HFFc6 (cell line): ENCODE measurements around the gene ACVR1B. TPM values are rescaled to one million over a fixed set of nuclear protein-coding genes. Genes with fewer than 3 reads are reported as not detected.
A peak's percentile ranks its signal among the peaks of the same experiment; 100 is the strongest.
"Not testable (repeated sequence)": the region's sequence is repeated elsewhere in the genome, so short reads cannot be mapped to it uniquely, and the experiment has no call there.

Experiments used
- DNase-seq: peaks from one replicate; pipeline ENCODE4 v3.0.0-alpha.2; 2018
- H3K27ac Mint-ChIP-seq: 2 replicates; pipeline ENCODE4 v1.8.0; 2020; ENCODE audit warnings: mild to moderate bottlenecking, mixed read lengths
- H3K27me3 Mint-ChIP-seq: 2 replicates; pipeline ENCODE4 v1.8.0; 2021; ENCODE audit warnings: mild to moderate bottlenecking, moderate library complexity, mixed read lengths; ENCODE audit not compliant: insufficient read depth
- H3K36me3 Mint-ChIP-seq: 2 replicates; pipeline ENCODE4 v1.8.0; 2021; ENCODE audit warnings: low read depth, mixed read lengths
- H3K4me1 Mint-ChIP-seq: 2 replicates; pipeline ENCODE4 v1.8.0; 2020; ENCODE audit warnings: low read depth, mixed read lengths
- H3K4me3 Mint-ChIP-seq: 2 replicates; pipeline ENCODE4 v1.8.0; 2020; ENCODE audit warnings: mild to moderate bottlenecking, moderate library complexity, mixed read lengths
- H3K9me3 Mint-ChIP-seq: 2 replicates; pipeline ENCODE4 v1.8.0; 2020; ENCODE audit warnings: mild to moderate bottlenecking, mixed read lengths
- total RNA-seq, 6 experiments: library from RNA; stranded (reverse); fragmentation: NEBNext Ultra II Directional; extraction: Animal tissue kit (Norgen Biotek cat#: 25700); gene quantifications; 2 replicates in 1 of 6; 3 replicates in 5 of 6; pipeline ENCODE4 v1.2.3, GENCODE V29; 2021
- TF ChIP-seq, protein P1 (sequence below): fragments of 200-600 bp; sonication (generic); IDR thresholded peaks from 2 replicates; pipeline ENCODE4 v1.5.0; 2021; ENCODE audit warnings: antibody characterized with exemption, mild to moderate bottlenecking

Gene ACVR1B
- total RNA-seq, 6 experiments from 2014 or later, result 13.1 to 15.2 (median 14.0) TPM

GRCh38 chr12:51973560-51973959 is 22.1 kb downstream of the ACVR1B start:
- no peaks in the 10 kb centered on the region for H3K9me3 Mint-ChIP-seq
- H3K36me3 Mint-ChIP-seq, result peaks cover 20% of the 10 kb centered on the region
- DNase-seq, result no peak
- H3K27ac Mint-ChIP-seq, result peak overlapping the region; percentile 13
- no peak overlapping the region for H3K4me3 Mint-ChIP-seq
- H3K4me1 Mint-ChIP-seq, result peaks cover 90% of the 10 kb centered on the region
- no peaks in the 10 kb centered on the region for H3K27me3 Mint-ChIP-seq
- TF ChIP-seq, protein P1, sequence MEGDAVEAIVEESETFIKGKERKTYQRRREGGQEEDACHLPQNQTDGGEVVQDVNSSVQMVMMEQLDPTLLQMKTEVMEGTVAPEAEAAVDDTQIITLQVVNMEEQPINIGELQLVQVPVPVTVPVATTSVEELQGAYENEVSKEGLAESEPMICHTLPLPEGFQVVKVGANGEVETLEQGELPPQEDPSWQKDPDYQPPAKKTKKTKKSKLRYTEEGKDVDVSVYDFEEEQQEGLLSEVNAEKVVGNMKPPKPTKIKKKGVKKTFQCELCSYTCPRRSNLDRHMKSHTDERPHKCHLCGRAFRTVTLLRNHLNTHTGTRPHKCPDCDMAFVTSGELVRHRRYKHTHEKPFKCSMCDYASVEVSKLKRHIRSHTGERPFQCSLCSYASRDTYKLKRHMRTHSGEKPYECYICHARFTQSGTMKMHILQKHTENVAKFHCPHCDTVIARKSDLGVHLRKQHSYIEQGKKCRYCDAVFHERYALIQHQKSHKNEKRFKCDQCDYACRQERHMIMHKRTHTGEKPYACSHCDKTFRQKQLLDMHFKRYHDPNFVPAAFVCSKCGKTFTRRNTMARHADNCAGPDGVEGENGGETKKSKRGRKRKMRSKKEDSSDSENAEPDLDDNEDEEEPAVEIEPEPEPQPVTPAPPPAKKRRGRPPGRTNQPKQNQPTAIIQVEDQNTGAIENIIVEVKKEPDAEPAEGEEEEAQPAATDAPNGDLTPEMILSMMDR, result no peak

GRCh38 chr12:51974646-51975045 is 23.1 kb downstream of the ACVR1B start:
- Mint-ChIP-seq H3K4me3 (no peak overlapping the region), H3K36me3 (peaks cover 20% of the 10 kb centered on the region), H3K9me3 (no peaks in the 10 kb centered on the region), H3K27ac (no peak overlapping the region), H3K4me1 (peaks cover 98% of the 10 kb centered on the region), H3K27me3 (no peaks in the 10 kb centered on the region)
- DNase-seq, result no peak
- TF ChIP-seq, protein P1, result no peak

DNA sequence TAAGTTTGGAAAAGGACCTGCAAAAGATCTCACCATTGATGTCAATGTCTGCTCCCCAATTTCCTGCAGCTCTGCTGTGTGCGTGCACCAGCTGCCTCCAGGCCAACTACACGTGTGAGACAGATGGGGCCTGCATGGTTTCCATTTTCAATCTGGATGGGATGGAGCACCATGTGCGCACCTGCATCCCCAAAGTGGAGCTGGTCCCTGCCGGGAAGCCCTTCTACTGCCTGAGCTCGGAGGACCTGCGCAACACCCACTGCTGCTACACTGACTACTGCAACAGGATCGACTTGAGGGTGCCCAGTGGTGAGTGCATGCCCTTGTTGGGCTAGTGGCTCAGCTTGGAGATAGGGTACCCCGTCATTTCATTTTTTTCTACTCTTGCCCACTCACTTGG is 23.7 kb downstream of the ACVR1B start:
- Mint-ChIP-seq H3K4me3 (no peak overlapping the region), H3K36me3 (peaks cover 20% of the 10 kb centered on the region), H3K9me3 (no peaks in the 10 kb centered on the region), H3K4me1 (peaks cover 98% of the 10 kb centered on the region), H3K27ac (peak overlapping the region; percentile 50; the same call in 1 of the 2 replicates), H3K27me3 (no peaks in the 10 kb centered on the region)
- no peak for DNase-seq
- TF ChIP-seq, protein P1, result no peak

- Mint-ChIP-seq H3K4me3 (peak overlapping the region; percentile 53), H3K36me3 (peaks cover 25% of the 10 kb centered on the region), H3K4me1 (peaks cover 91% of the 10 kb centered on the region), H3K27ac (peak overlapping the region; percentile 77), H3K9me3 (no peaks in the 10 kb centered on the region), H3K27me3 (no peaks in the 10 kb centered on the region)
- DNase-seq, result peak; percentile 68
- TF ChIP-seq, protein P1, result peak; percentile 35
These were observed 25.1 kb downstream of the ACVR1B start for GRCh38 chr12:51976376-51977160.

GRCh38 chr12:51977320-51977753 is 25.8 kb downstream of the ACVR1B start:
- 0 out of 2 replicates have a peak overlapping the region, but pooled peaks have one; percentile 32 for H3K27ac Mint-ChIP-seq
- H3K9me3 Mint-ChIP-seq, result no peaks in the 10 kb centered on the region
- no peaks in the 10 kb centered on the region; the same call in 1 of the 2 replicates for H3K27me3 Mint-ChIP-seq
- peaks cover 25% of the 10 kb centered on the region for H3K36me3 Mint-ChIP-seq
- TF ChIP-seq, protein P1, result no peak
- DNase-seq, result no peak
- peaks cover 83% of the 10 kb centered on the region for H3K4me1 Mint-ChIP-seq
- H3K4me3 Mint-ChIP-seq, result no peak overlapping the region

DNA sequence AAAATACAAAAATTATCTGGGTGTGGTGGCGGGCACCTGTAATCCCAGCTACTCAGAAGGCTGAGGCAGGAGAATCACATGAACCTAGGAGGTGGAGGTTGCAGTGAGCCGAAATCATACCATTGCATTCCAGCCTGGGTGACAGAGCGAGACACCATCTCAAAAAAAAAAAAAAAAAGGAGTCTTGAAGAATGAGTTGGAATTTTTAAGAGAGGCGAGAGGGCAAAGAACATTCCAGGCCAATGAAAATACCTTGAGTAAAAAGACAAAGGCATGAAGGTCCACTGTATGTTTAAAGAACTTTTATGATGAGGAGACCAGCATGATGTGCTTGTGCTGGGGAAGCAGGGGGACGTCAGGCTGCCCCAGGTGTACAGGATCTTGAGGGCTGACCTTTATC is 27.8 kb downstream of the ACVR1B start:
- H3K27me3 Mint-ChIP-seq, H3K9me3 Mint-ChIP-seq: not testable (repeated sequence)
- Mint-ChIP-seq H3K4me1 (peaks cover 64% of the 10 kb centered on the region), H3K36me3 (peaks cover 25% of the 10 kb centered on the region), H3K4me3 (peak overlapping the region; percentile 65), H3K27ac (peak overlapping the region; percentile 78)
- DNase-seq, result peak; percentile 58
